ENCODE results near the gene CC2D2B.
A peak's percentile ranks its signal among the peaks of the same experiment; 100 is the strongest.

The CC2D2B gene

DNA sequence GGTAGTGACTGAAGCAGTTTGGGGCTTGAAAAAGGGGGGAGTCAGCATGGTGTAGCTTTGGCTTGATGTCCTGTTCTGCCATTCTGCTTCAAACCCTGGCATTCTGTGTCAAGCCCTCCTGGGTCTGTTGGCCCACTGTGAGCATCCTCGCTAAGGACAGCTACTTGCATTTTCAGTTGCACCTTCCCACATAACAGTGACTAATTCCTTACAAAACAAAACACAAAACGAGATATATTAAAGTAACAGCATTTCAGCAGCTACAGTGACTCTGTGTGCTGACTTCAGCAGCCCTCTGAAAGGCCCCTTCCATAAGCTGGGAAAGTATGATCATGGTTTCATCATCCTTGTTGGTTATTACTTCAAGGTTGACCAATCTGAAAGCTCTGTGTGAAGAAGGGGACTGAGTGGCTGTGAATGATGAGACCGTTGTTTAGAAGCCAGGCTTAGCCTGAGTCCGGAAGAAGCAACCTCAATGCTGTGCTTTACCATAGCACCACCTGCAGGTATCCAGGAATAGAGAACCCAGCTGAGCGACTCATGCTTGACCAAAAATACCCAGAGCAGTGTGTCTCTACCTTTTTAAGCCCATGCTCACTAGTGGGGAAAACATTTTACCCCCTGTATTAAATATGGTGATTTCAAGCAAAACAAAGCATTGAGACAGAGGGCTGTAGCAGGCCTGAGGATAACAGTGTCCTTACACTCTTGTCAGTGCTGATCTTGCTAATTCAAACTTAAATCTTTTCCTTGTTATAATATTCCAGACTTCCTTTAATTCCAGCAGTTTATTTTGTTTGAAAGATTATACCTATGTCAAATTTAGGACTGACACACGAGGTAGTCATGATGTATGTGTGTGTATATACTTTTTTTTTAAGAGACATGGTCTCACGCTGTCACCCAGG lies 42.6 kb upstream of the CC2D2B start:
- Histone ChIP-seq H3K36me3 (replicated peaks; ENCODE audit: low read depth, low read length) (peaks cover 13% of the 10 kb centered on the region), H3K9me3 (ENCODE audit: insufficient read depth, low read length) (no peaks in the 10 kb centered on the region), H3K27ac (ENCODE audit: low read length) (no peak overlapping the region), H3K27me3 (ENCODE audit: low read depth, low read length) (no peaks in the 10 kb centered on the region), H3K79me2 (ENCODE audit: low read length) (no peaks in the 10 kb centered on the region), H3K9ac (ENCODE audit: low read length) (no peak overlapping the region), H3K4me1 (ENCODE audit: low read length) (peaks cover 16% of the 10 kb centered on the region), H2AFZ (ENCODE audit: low read depth, low read length) (0 out of 2 replicates have a peak overlapping the region, but pooled peaks have one; percentile 25), H4K20me1 (ENCODE audit: insufficient read depth, low read length) (no peaks in the 10 kb centered on the region), H3K4me3 (ENCODE audit: low read length) (no peak overlapping the region), H3K4me2 (ENCODE audit: low read length) (peak overlapping the region; percentile 11; the same call in 1 of the 2 replicates)
- TF ChIP-seq EZH2phosphoT487 (IDR thresholded peaks at IDR 0.05; ENCODE audit: low read depth): no peak
- TF ChIP-seq CTCF (IDR thresholded peaks at IDR 0.05; ENCODE audit: low read depth, low read length): peak; percentile 71

GRCh38 chr10:95865814-95866466 lies 41.8 kb upstream of the CC2D2B start:
- H3K4me3 ChIP-seq (ENCODE audit: low read length): no peak overlapping the region
- TF ChIP-seq EZH2phosphoT487 (IDR thresholded peaks at IDR 0.05; ENCODE audit: low read depth) (no peak), CTCF (IDR thresholded peaks at IDR 0.05; ENCODE audit: low read depth, low read length) (no peak)
- H3K9ac ChIP-seq (ENCODE audit: low read length): no peak overlapping the region
- H3K36me3 ChIP-seq (replicated peaks; ENCODE audit: low read depth, low read length): peaks cover 7% of the 10 kb centered on the region
- no peaks in the 10 kb centered on the region for H3K27me3 ChIP-seq (ENCODE audit: low read depth, low read length)
- no peak overlapping the region for H3K4me2 ChIP-seq (ENCODE audit: low read length)
- no peaks in the 10 kb centered on the region for H4K20me1 ChIP-seq (ENCODE audit: insufficient read depth, low read length)
- peaks cover 16% of the 10 kb centered on the region for H3K4me1 ChIP-seq (ENCODE audit: low read length)
- H3K79me2 ChIP-seq (ENCODE audit: low read length): no peaks in the 10 kb centered on the region
- no peak overlapping the region for H3K27ac ChIP-seq (ENCODE audit: low read length)
- H2AFZ ChIP-seq (ENCODE audit: low read depth, low read length): no peak overlapping the region
- H3K9me3 ChIP-seq (ENCODE audit: insufficient read depth, low read length): no peaks in the 10 kb centered on the region

DNA sequence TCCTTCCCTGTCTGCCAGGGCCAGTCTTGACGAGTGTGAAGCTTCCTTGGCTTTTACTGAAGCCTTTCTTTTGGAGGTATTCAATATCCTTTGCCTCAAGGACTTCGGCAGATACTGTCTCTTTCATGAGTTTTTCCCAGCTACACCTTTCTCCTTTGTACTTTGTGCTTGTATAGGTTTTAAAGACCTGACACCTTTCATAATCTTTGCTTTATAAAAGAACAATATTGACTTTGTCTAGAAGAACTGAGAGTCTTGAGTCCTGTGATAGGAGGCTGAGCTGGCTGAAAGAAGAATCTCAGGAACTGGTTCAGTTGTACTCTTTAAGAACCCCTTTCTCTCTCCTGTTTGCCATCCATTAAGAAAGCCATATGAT lies 41.3 kb upstream of the CC2D2B start:
- Histone ChIP-seq H3K36me3 (replicated peaks; ENCODE audit: low read depth, low read length) (peaks cover 8% of the 10 kb centered on the region), H3K4me1 (ENCODE audit: low read length) (peaks cover 16% of the 10 kb centered on the region), H3K27me3 (ENCODE audit: low read depth, low read length) (no peaks in the 10 kb centered on the region), H4K20me1 (ENCODE audit: insufficient read depth, low read length) (no peaks in the 10 kb centered on the region), H2AFZ (ENCODE audit: low read depth, low read length) (no peak overlapping the region), H3K9me3 (ENCODE audit: insufficient read depth, low read length) (no peaks in the 10 kb centered on the region), H3K4me2 (ENCODE audit: low read length) (no peak overlapping the region), H3K4me3 (ENCODE audit: low read length) (no peak overlapping the region), H3K27ac (ENCODE audit: low read length) (no peak overlapping the region), H3K79me2 (ENCODE audit: low read length) (no peaks in the 10 kb centered on the region), H3K9ac (ENCODE audit: low read length) (no peak overlapping the region)
- TF ChIP-seq EZH2phosphoT487 (IDR thresholded peaks at IDR 0.05; ENCODE audit: low read depth) (no peak), CTCF (IDR thresholded peaks at IDR 0.05; ENCODE audit: low read depth, low read length) (no peak)

DNA sequence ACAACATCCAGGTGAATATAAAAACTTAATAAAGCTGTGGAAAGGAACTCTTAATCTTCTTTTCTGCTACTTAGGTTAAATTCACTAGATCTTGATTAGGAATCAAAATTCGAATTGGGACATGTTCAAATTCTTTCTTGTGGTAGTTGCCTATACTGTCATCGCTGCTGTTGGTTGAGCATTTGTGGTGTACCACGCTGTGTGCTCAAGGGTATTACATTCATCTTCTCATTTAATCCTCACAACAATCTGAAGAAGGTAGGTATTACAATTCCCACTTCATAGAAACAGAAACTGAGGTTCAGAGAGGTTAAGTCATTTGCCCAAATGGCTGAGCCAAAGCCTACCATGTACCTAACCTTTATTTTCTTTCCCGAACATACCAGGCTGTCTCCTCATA lies 39.9 kb upstream of the CC2D2B start:
- Histone ChIP-seq H3K4me1 (ENCODE audit: low read length) (peaks cover 16% of the 10 kb centered on the region), H3K79me2 (ENCODE audit: low read length) (no peaks in the 10 kb centered on the region), H3K27ac (ENCODE audit: low read length) (no peak overlapping the region), H3K9ac (ENCODE audit: low read length) (no peak overlapping the region), H3K27me3 (ENCODE audit: low read depth, low read length) (no peaks in the 10 kb centered on the region), H3K36me3 (replicated peaks; ENCODE audit: low read depth, low read length) (peaks cover 19% of the 10 kb centered on the region), H4K20me1 (ENCODE audit: insufficient read depth, low read length) (no peaks in the 10 kb centered on the region), H3K4me2 (ENCODE audit: low read length) (no peak overlapping the region), H2AFZ (ENCODE audit: low read depth, low read length) (no peak overlapping the region), H3K9me3 (ENCODE audit: insufficient read depth, low read length) (no peaks in the 10 kb centered on the region), H3K4me3 (ENCODE audit: low read length) (no peak overlapping the region)
- TF ChIP-seq EZH2phosphoT487 (IDR thresholded peaks at IDR 0.05; ENCODE audit: low read depth) (no peak), CTCF (IDR thresholded peaks at IDR 0.05; ENCODE audit: low read depth, low read length) (no peak)

Data from OCI-LY3 (cell line).